Measurements from ENCODE around the gene CH25H. TPM values are rescaled to one million over a fixed set of nuclear protein-coding genes. Genes with fewer than 3 reads are reported as not detected.
"Not testable (repeated sequence)": the region's sequence is repeated elsewhere in the genome, so short reads cannot be mapped to it uniquely, and the experiment has no call there.

The CH25H gene
- total and polyA plus RNA-seq, 2 donors from 2014 or later: 1.2 to 3.2 TPM

DNA sequence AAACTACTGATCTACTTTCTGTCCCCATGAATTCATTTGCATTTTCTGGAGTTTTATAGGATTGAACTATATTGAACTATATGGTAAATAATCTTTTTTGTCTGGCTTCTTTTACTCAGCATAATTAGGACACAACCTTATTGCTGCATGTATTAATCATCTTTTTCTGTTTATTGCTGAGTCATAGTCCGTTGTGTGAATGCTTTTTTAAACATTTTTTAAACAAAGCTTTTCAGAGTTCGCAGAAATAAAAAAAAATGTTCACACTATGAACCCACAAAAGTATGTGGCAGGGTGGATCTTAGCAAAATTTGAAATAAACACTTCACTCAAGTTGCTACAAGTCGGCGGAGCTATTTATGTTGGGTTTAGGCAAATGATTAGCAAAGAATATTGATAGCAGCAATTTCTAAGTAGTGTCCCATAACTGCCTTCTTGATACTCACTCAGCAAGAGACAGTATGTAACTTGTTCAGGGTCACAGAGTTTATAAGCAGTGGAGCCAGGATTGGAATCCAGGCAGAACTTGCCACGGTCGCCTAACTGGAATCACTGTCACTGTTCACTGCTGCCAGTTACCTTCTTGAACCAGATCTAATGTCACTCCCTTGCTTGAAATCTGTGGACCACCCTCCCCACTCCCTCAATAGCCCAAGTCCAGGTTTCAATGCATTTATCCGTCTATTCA, 5.6 kb downstream of the CH25H start:
- Histone ChIP-seq H3K36me3 (ENCODE audit: control insufficient read depth in 2 of 3, insufficient read depth in 3 of 3, low read length in 3 of 3) (no peaks in the 10 kb centered on the region), H3K9me3 (ENCODE audit: control insufficient read depth in 2 of 3, insufficient read depth in 1 of 3, low read length in 3 of 3) (no peaks in the 10 kb centered on the region), H3K4me3 (ENCODE audit: low read length in 3 of 3) (no peak overlapping the region), H3K9ac (ENCODE audit: low read length in 3 of 3) (no peak overlapping the region), H3K27me3 (ENCODE audit: control insufficient read depth, insufficient read depth, low read length) (peaks cover 11% of the 10 kb centered on the region), H3K4me1 (ENCODE audit: control insufficient read depth in 2 of 3, insufficient read depth in 2 of 3, low read depth in 1 of 3, low read length in 3 of 3) (peaks cover 0 to 1% (median 0%) of the 10 kb centered on the region in 3 donors), H3K27ac (ENCODE audit: low read depth in 2 of 2, low read length in 2 of 2) (no peak overlapping the region)
- DNase-seq (no peak), FAIRE-seq (no peak)
- TF ChIP-seq, protein P1, sequence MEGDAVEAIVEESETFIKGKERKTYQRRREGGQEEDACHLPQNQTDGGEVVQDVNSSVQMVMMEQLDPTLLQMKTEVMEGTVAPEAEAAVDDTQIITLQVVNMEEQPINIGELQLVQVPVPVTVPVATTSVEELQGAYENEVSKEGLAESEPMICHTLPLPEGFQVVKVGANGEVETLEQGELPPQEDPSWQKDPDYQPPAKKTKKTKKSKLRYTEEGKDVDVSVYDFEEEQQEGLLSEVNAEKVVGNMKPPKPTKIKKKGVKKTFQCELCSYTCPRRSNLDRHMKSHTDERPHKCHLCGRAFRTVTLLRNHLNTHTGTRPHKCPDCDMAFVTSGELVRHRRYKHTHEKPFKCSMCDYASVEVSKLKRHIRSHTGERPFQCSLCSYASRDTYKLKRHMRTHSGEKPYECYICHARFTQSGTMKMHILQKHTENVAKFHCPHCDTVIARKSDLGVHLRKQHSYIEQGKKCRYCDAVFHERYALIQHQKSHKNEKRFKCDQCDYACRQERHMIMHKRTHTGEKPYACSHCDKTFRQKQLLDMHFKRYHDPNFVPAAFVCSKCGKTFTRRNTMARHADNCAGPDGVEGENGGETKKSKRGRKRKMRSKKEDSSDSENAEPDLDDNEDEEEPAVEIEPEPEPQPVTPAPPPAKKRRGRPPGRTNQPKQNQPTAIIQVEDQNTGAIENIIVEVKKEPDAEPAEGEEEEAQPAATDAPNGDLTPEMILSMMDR (IDR thresholded peaks at IDR 0.05; ENCODE audit: borderline replicate concordance, extremely low read depth, insufficient read depth): no peak
- intact Hi-C loops (cut with DNase I): no loop called here

DNA sequence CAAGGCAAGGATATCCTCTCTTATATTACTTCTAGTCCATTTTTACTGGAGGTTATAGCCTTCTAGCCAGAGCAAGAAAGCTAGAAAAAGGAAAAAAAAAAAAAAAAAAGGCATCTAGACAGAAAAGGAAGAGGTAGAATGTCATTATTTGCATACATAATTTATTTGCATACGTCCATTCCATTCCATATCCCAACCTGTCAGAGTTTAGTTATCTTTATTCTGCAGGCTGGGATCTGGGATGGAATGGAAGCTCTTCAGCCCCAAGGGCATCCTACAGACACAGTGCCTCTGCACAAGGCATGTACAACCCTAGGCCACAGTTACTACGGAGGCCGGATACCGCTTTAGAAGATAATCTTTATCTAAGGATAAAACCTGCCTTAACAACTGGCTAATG, 9.6 kb downstream of the CH25H start:
- Histone ChIP-seq H3K27me3 (ENCODE audit: control insufficient read depth, insufficient read depth, low read length) (no peaks in the 10 kb centered on the region), H3K36me3 (ENCODE audit: control insufficient read depth in 2 of 3, insufficient read depth in 3 of 3, low read length in 3 of 3) (no peaks in the 10 kb centered on the region), H3K27ac (ENCODE audit: low read depth in 2 of 2, low read length in 2 of 2) (no peak overlapping the region), H3K9me3 (ENCODE audit: control insufficient read depth in 2 of 3, insufficient read depth in 1 of 3, low read length in 3 of 3) (no peaks in the 10 kb centered on the region), H3K9ac (ENCODE audit: low read length in 3 of 3) (no peak overlapping the region), H3K4me3 (ENCODE audit: low read length in 3 of 3) (no peak overlapping the region), H3K4me1 (ENCODE audit: control insufficient read depth in 2 of 3, insufficient read depth in 2 of 3, low read depth in 1 of 3, low read length in 3 of 3) (no peaks in the 10 kb centered on the region)
- intact Hi-C loops (cut with DNase I): no loop called here
- TF ChIP-seq, protein P1 (IDR thresholded peaks at IDR 0.05; ENCODE audit: borderline replicate concordance, extremely low read depth, insufficient read depth): no peak
- DNase-seq (no peak), FAIRE-seq (no peak)

DNA sequence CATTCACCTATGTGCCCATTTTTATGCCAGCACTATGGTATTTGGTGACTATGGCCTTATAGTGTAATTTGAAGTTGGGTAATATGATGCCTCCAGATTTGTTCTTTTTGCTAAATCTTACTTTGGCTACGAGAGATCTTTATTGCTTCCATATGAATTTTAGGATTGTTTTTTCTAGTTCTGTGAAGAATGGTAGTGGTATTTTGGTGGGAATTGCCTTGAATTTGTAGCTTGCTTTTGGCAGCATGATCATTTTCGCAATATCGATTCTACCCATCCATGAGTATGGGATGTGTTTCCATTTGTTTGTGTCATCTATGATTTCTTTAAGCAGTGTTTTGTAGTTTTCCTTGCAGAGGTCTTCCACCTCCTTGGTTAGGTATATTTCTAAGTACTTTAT, 15.8 kb downstream of the CH25H start:
- H3K27ac ChIP-seq (ENCODE audit: low read depth in 2 of 2, low read length in 2 of 2); H3K9me3 ChIP-seq (ENCODE audit: control insufficient read depth in 2 of 3, insufficient read depth in 1 of 3, low read length in 3 of 3); H3K9ac ChIP-seq (ENCODE audit: low read length in 3 of 3); intact Hi-C loops (cut with DNase I); H3K4me3 ChIP-seq (ENCODE audit: low read length in 3 of 3); H3K4me1 ChIP-seq (ENCODE audit: control insufficient read depth in 2 of 3, insufficient read depth in 2 of 3, low read depth in 1 of 3, low read length in 3 of 3); FAIRE-seq; H3K27me3 ChIP-seq (ENCODE audit: control insufficient read depth, insufficient read depth, low read length); H3K36me3 ChIP-seq (ENCODE audit: control insufficient read depth in 2 of 3, insufficient read depth in 3 of 3, low read length in 3 of 3); DNase-seq: not testable (repeated sequence)

DNA sequence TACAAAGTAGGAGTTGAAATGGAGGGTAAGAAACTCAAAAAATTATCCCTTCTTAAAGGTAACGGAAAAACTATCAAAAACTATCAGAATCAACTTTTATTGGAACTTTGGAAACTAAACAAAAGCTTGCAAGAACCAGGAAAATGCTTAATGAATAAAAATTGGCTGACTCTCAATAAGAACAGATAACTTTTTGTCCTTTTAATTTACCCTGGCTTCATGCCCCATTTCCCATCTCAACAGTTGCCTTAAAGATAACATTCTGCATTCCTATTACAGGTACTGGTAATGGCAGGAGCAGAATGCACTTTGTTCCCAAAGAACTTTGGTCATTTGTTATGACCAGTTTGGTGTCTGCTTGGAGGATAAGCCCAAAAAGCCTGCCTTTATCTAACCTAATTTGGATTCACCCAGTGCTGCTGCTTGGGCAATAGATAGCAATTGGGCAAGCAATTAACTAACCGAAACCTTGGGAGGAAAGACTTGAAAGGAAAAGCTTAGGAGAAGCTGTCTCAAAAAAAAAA, 17.8 kb downstream of the CH25H start:
- no peaks in the 10 kb centered on the region for H3K4me1 ChIP-seq (ENCODE audit: control insufficient read depth in 2 of 3, insufficient read depth in 2 of 3, low read depth in 1 of 3, low read length in 3 of 3)
- H3K4me3 ChIP-seq (ENCODE audit: low read length in 3 of 3): no peak overlapping the region
- TF ChIP-seq, protein P1 (IDR thresholded peaks at IDR 0.05; ENCODE audit: borderline replicate concordance, extremely low read depth, insufficient read depth): no peak
- no peaks in the 10 kb centered on the region for H3K27me3 ChIP-seq (ENCODE audit: control insufficient read depth, insufficient read depth, low read length)
- FAIRE-seq (no peak), DNase-seq (no peak)
- H3K27ac ChIP-seq (ENCODE audit: low read depth in 2 of 2, low read length in 2 of 2): no peak overlapping the region
- intact Hi-C loops (cut with DNase I): no loop called here
- no peak overlapping the region for H3K9ac ChIP-seq (ENCODE audit: low read length in 3 of 3)
- H3K36me3 ChIP-seq (ENCODE audit: control insufficient read depth in 2 of 3, insufficient read depth in 3 of 3, low read length in 3 of 3): no peaks in the 10 kb centered on the region
- no peaks in the 10 kb centered on the region for H3K9me3 ChIP-seq (ENCODE audit: control insufficient read depth in 2 of 3, insufficient read depth in 1 of 3, low read length in 3 of 3)

Measured in kidney (tissue), 14 donors.